ENCODE measurements around the gene SCYL1. TPM values are rescaled to one million over a fixed set of nuclear protein-coding genes. Genes with fewer than 3 reads are reported as not detected.

SCYL1 gene
- total RNA-seq, 1 experiment from 2014 or later = 70.9 TPM

DNA sequence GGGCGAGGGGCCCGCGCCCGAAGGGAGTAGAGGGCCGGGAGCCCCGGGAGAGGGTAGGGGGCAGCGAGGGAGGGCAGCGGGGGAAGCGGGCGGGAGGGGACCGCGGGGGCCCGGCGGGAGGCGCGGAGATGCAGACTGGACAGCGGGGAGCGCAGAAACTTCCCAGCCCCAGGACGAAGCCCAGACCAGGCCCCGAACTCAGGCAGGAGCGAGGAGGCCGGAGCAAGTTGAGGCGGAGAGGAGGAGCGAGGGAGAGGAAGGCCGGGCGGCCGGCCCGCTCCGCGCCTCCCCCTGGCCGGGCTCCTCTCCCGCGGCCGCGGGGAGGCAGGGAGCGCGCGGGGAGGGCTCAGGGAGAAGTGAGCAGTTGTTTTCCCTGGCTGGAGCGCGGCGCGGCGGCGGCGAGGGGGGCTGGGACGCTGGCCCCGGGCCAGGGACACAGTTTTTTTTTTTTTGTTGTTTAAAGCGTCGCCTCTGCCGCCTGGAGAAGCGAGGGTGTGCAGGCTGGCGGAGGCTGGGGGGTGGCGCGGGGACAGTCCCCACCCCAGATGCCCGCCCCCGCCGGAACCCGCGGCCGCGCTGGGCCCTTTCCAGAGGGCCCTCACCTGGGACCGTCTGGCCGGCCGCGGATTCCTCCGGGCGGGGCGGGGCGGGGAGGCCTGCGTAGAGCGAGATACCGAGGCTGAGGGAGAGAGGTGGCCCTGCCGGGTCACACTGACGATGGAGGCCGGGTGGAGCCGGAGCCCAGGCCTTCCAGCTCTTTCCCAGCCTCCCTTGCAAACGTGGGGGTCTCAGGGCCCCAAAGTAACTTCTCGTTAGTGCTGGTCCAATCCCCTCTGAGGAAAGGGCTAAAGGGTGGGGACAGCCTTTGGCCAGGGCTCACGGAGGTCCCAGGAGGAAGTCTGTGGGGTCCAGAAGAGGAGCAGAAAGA, 33.4 kb downstream of the SCYL1 start, which contains the start of gene LTBP3:
Gene LTBP3, minus strand, starts transcription at position 358 of the 928 bp plus-strand sequence. CDS start 400 bp downstream, outside the sequence.
- H3K4me3 Mint-ChIP-seq (ENCODE audit: unreplicated experiment) = peak within 1 kb of the TSS; percentile 66
- no peaks in the 10 kb centered on the region for H3K27me3 Mint-ChIP-seq (ENCODE audit: insufficient read depth, unreplicated experiment)
- H3K36me3 Mint-ChIP-seq (ENCODE audit: insufficient read depth, unreplicated experiment) = no peaks in the 10 kb centered on the region
- H3K4me1 Mint-ChIP-seq (ENCODE audit: insufficient read depth, unreplicated experiment) = peaks cover 47% of the 10 kb centered on the region
- no TSS peak for BruUV-seq (replicated peaks)
- peak; percentile 87 for DNase-seq (ENCODE audit: unreplicated experiment)
- TF ChIP-seq, protein P1, sequence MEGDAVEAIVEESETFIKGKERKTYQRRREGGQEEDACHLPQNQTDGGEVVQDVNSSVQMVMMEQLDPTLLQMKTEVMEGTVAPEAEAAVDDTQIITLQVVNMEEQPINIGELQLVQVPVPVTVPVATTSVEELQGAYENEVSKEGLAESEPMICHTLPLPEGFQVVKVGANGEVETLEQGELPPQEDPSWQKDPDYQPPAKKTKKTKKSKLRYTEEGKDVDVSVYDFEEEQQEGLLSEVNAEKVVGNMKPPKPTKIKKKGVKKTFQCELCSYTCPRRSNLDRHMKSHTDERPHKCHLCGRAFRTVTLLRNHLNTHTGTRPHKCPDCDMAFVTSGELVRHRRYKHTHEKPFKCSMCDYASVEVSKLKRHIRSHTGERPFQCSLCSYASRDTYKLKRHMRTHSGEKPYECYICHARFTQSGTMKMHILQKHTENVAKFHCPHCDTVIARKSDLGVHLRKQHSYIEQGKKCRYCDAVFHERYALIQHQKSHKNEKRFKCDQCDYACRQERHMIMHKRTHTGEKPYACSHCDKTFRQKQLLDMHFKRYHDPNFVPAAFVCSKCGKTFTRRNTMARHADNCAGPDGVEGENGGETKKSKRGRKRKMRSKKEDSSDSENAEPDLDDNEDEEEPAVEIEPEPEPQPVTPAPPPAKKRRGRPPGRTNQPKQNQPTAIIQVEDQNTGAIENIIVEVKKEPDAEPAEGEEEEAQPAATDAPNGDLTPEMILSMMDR (IDR thresholded peaks at IDR 0.05; ENCODE audit: unreplicated experiment) = no peak
- ChIA-PET POLR2A (interaction anchor here (0.6 to 3.2 kb wide), 7 partner anchors 12 to 621 kb away, joined by 3 to 23 read pairs (median 4); partner anchors contain the start of genes EHBP1L1, MALAT1, PCNX3 and ZNRD2), CTCF (interaction anchor here (0.6 to 5.5 kb wide), 3 partner anchors 9 to 52 kb away, joined by 3 to 35 read pairs (median 3); partner anchors contain the start of gene FAM89B)
- no peaks in the 10 kb centered on the region for H3K9me3 Mint-ChIP-seq (ENCODE audit: unreplicated experiment)
- intact Hi-C loops (cut with micrococcal nuclease) = no loop called here
- H3K27ac Mint-ChIP-seq (ENCODE audit: low read depth, unreplicated experiment) = no peak within 1 kb of the TSS

DNA sequence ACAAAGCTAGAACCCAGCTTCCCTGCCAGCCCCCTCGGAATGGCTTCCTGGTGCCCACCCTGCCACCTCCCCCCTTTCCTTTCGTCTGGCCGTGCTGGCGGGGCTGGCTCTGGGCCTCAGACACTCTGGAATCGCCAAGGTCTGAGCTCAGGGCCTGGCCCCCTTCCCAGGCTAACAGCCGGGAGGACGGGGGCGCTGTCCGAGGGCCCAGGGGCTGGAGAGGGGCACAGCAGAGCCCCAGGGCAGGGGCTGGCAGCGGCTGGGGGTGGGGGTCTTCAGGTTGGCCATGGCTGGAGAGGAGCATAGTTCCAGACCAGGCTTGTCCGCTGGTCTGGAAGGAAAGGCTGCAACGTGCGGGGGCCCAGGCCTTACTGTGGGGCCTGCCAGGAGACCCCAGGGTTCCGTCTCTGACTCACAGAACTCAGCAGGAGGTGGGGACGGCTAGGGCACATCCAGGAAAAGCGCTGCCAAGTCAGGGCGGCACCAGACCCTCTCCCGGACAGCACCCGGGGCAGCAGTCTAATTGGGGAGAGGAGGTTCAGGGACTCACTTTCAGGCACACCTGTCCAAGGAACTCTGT, 34.1 kb downstream of the SCYL1 start:
- Mint-ChIP-seq H3K27ac (ENCODE audit: low read depth, unreplicated experiment) (no peak overlapping the region), H3K4me3 (ENCODE audit: unreplicated experiment) (peak overlapping the region; percentile 66), H3K36me3 (ENCODE audit: insufficient read depth, unreplicated experiment) (no peaks in the 10 kb centered on the region), H3K27me3 (ENCODE audit: insufficient read depth, unreplicated experiment) (no peaks in the 10 kb centered on the region), H3K9me3 (ENCODE audit: unreplicated experiment) (no peaks in the 10 kb centered on the region), H3K4me1 (ENCODE audit: insufficient read depth, unreplicated experiment) (peaks cover 47% of the 10 kb centered on the region)
- BruUV-seq (replicated peaks) = no TSS peak
- intact Hi-C loops (cut with micrococcal nuclease) = no loop called here
- POLR2A ChIA-PET = interaction anchor here (0.6 to 3.2 kb wide), 11 partner anchors 11 to 620 kb away, joined by 3 to 24 read pairs (median 5); partner anchors contain the start of genes EHBP1L1, FAM89B, MALAT1 and PCNX3
- TF ChIP-seq, protein P1 (IDR thresholded peaks at IDR 0.05; ENCODE audit: unreplicated experiment) = no peak
- CTCF ChIA-PET = interaction anchor here (0.6 to 5.5 kb wide), 3 partner anchors 7 to 13 kb away, joined by 3 to 35 read pairs (median 10); partner anchors contain the start of gene FAM89B
- DNase-seq (ENCODE audit: unreplicated experiment) = peak; percentile 51

DNA sequence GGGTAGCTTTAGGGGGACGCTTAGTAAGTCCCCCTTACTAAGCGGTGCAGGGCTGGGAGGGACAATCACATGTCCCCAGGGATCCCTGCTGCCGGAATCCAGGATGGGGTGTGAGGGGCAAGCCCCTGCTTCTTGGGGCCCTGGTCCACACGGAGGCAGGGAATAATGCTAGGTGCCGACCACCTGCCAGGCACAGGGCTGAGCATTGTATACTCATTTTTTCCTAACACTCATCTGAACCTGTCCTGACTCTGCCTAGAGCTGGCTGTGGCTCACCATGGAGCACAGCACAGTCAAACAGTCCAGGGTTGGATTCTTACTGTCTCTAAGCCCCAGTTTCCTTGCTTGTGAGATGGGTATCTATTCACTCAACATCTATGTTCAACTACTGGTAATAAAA, 34.7 kb downstream of the SCYL1 start:
- no peaks in the 10 kb centered on the region for H3K9me3 Mint-ChIP-seq (ENCODE audit: unreplicated experiment)
- H3K36me3 Mint-ChIP-seq (ENCODE audit: insufficient read depth, unreplicated experiment) = no peaks in the 10 kb centered on the region
- POLR2A ChIA-PET = interaction anchor here (0.5 to 3.2 kb wide), 11 partner anchors 10 to 258 kb away, joined by 3 to 24 read pairs (median 5); partner anchors contain the start of genes EHBP1L1, FAM89B, MALAT1 and PCNX3
- H3K4me1 Mint-ChIP-seq (ENCODE audit: insufficient read depth, unreplicated experiment) = peaks cover 47% of the 10 kb centered on the region
- DNase-seq (ENCODE audit: unreplicated experiment) = no peak
- H3K4me3 Mint-ChIP-seq (ENCODE audit: unreplicated experiment) = no peak overlapping the region
- H3K27me3 Mint-ChIP-seq (ENCODE audit: insufficient read depth, unreplicated experiment) = no peaks in the 10 kb centered on the region
- TF ChIP-seq, protein P1 (IDR thresholded peaks at IDR 0.05; ENCODE audit: unreplicated experiment) = no peak
- CTCF ChIA-PET = interaction anchor here (2.5 to 5.5 kb wide), 3 partner anchors 8 to 19 kb away, joined by 10 to 35 read pairs (median 17); partner anchors contain the start of gene FAM89B
- intact Hi-C loops (cut with micrococcal nuclease) = no loop called here
- H3K27ac Mint-ChIP-seq (ENCODE audit: low read depth, unreplicated experiment) = no peak overlapping the region
- BruUV-seq (replicated peaks) = no TSS peak

Data from MCF 10A (cell line).